AG20443 (cell line): ENCODE data around the gene P2RY8.
A peak's percentile ranks its signal among the peaks of the same experiment; 100 is the strongest.
"Not testable (repeated sequence)": the region's sequence is repeated elsewhere in the genome, so short reads cannot be mapped to it uniquely, and the experiment has no call there.

Source experiments
- DNase-seq: peaks from one replicate; pipeline ENCODE4 v3.0.0; 2012; ENCODE audit warnings: low spot score, mixed read lengths

Gene P2RY8

GRCh38 chrX:1537031-1537715 lies at the start of gene P2RY8:
Gene P2RY8, minus strand, starts transcription at chrX:1537185. Its CDS starts 70,627 bp downstream, at chrX:1466558.
- peak; percentile 48 for DNase-seq

GRCh38 chrX:1584237-1585011 lies 47.4 kb upstream of the P2RY8 start:
- DNase-seq, result no peak

- DNase-seq, result no peak
Measured at GRCh38 chrX:1582686-1583437, 45.9 kb upstream of the P2RY8 start.

GRCh38 chrX:1581132-1581531 lies 44.1 kb upstream of the P2RY8 start:
- peak; percentile 61 for DNase-seq

GRCh38 chrX:1578511-1579173 lies 41.7 kb upstream of the P2RY8 start:
- no peak for DNase-seq

- DNase-seq, result no peak
Measured at GRCh38 chrX:1577845-1578244, 40.9 kb upstream of the P2RY8 start.

- DNase-seq, result no peak
Measured at GRCh38 chrX:1576201-1576992, 39.4 kb upstream of the P2RY8 start.

GRCh38 chrX:1574181-1574580 lies 37.2 kb upstream of the P2RY8 start:
- DNase-seq, result not testable (repeated sequence)

- DNase-seq, result no peak
Measured at GRCh38 chrX:1564750-1565683, 28.0 kb upstream of the P2RY8 start.

GRCh38 chrX:1564077-1564476 lies 27.1 kb upstream of the P2RY8 start:
- DNase-seq, result not testable (repeated sequence)

- DNase-seq, result no peak
Measured at GRCh38 chrX:1561164-1561563, 24.2 kb upstream of the P2RY8 start.

GRCh38 chrX:1558761-1559468 lies 21.9 kb upstream of the P2RY8 start:
- DNase-seq, result no peak

GRCh38 chrX:1557442-1557841 lies 20.5 kb upstream of the P2RY8 start:
- not testable (repeated sequence) for DNase-seq

- DNase-seq, result no peak
Measured at GRCh38 chrX:1555370-1555769, 18.4 kb upstream of the P2RY8 start.

- DNase-seq, result no peak
Measured at GRCh38 chrX:1554469-1555210, 17.7 kb upstream of the P2RY8 start.

- no peak for DNase-seq
Measured at GRCh38 chrX:1551959-1552546, 15.1 kb upstream of the P2RY8 start.

GRCh38 chrX:1546691-1547251 lies 9.8 kb upstream of the P2RY8 start:
- no peak for DNase-seq

- DNase-seq, result no peak
Measured at GRCh38 chrX:1545776-1546408, 8.9 kb upstream of the P2RY8 start.
